Osteoblast (primary cell): Measurements from ENCODE around the gene MUC12. TPM values are rescaled to one million over a fixed set of nuclear protein-coding genes. Genes with fewer than 3 reads are reported as not detected.
"Not testable (repeated sequence)": the region's sequence is repeated elsewhere in the genome, so short reads cannot be mapped to it uniquely, and the experiment has no call there.

Experiments used
- DNase-seq: peaks from one replicate; pipeline ENCODE4 v3.0.0; 2011; ENCODE audit warnings: low spot score, mixed read lengths; ENCODE audit not compliant: insufficient read length; ENCODE audit errors: missing footprints
- H2AFZ ChIP-seq: 2 replicates; pipeline ENCODE4 v1.6.0; 2011; ENCODE audit warnings: mild to moderate bottlenecking, low read length
- H3K27ac ChIP-seq: 2 replicates; pipeline ENCODE4 v1.5.1; 2011; ENCODE audit warnings: mild to moderate bottlenecking, low read depth, low read length, moderate library complexity
- H3K27me3 ChIP-seq: 2 replicates; pipeline ENCODE4 v1.6.0; 2012; ENCODE audit warnings: mild to moderate bottlenecking, control low read depth, inconsistent platforms, low read length, moderate library complexity; ENCODE audit not compliant: insufficient read depth
- H3K36me3 ChIP-seq: 2 replicates; pipeline ENCODE4 v1.5.1; 2011; ENCODE audit warnings: mild to moderate bottlenecking, low read length, control low read depth, moderate library complexity; ENCODE audit not compliant: insufficient read depth
- H3K4me1 ChIP-seq: 2 replicates; pipeline ENCODE4 v1.5.1; 2011; ENCODE audit warnings: mild to moderate bottlenecking, low read length, control low read depth, moderate library complexity; ENCODE audit not compliant: insufficient read depth
- H3K4me2 ChIP-seq: 2 replicates; pipeline ENCODE4 v1.6.0; 2011; ENCODE audit warnings: mild to moderate bottlenecking, low read length; ENCODE audit not compliant: insufficient read depth
- H3K4me3 ChIP-seq: fragments of 200-600 bp; sonication (generic); 3 replicates; pipeline ENCODE4 v1.5.1; 2012; ENCODE audit warnings: mild to moderate bottlenecking, low read length, inconsistent platforms; ENCODE audit not compliant: insufficient read depth
- H3K79me2 ChIP-seq: 2 replicates; pipeline ENCODE4 v1.6.0; 2012; ENCODE audit warnings: mild to moderate bottlenecking, low read length, control low read depth, inconsistent platforms; ENCODE audit not compliant: insufficient read depth
- H3K9me3 ChIP-seq: 2 replicates; pipeline ENCODE4 v1.5.1; 2011; ENCODE audit warnings: low read depth, low read length, control low read depth
- H4K20me1 ChIP-seq: 2 replicates; pipeline ENCODE4 v1.6.0; 2012; ENCODE audit warnings: mild to moderate bottlenecking, low read length, control low read depth; ENCODE audit not compliant: insufficient read depth
- total RNA-seq: library from RNA; depleted of rRNA; stranded (reverse); fragments of >200 nt; gene quantifications from 2 replicates; pipeline ENCODE4 v1.2.3, GENCODE V29; 2012
- TF ChIP-seq, protein P1 (sequence below): IDR thresholded peaks from 2 replicates; pipeline ENCODE4 v1.5.1; 2011; ENCODE audit warnings: mild to moderate bottlenecking, low read depth, low read length, moderate library complexity; ENCODE audit errors: extremely low read depth

The MUC12 gene
- total RNA-seq, 1 donor, result under 0.01 TPM

DNA sequence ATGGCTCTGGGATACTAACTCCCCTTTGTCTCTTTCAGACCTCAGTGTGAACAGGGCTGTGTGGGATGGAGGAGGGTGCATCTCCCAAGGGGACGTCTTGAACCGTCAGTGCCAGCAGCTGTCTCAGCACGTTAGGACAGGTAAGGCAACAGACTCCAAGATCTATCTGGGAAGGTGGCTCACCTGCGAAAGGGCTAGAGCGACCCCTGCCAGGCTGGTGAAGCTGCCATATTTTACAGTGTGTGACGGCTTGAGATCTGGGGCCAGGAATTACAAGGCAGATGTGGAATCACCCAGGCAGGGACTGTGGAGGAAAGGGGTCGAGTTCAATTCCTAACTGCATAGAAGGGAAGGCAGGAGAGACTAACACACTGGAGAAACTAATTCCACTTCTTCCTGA lies 61.7 kb downstream of the MUC12 start:
- DNase-seq, result no peak
- H3K4me3 ChIP-seq, result no peak overlapping the region
- no peaks in the 10 kb centered on the region for H3K9me3 ChIP-seq
- no peak overlapping the region for H3K27ac ChIP-seq
- peaks cover 10% of the 10 kb centered on the region for H3K27me3 ChIP-seq
- no peak overlapping the region for H3K4me2 ChIP-seq
- no peaks in the 10 kb centered on the region for H3K36me3 ChIP-seq
- no peaks in the 10 kb centered on the region for H3K4me1 ChIP-seq
- TF ChIP-seq, protein P1, sequence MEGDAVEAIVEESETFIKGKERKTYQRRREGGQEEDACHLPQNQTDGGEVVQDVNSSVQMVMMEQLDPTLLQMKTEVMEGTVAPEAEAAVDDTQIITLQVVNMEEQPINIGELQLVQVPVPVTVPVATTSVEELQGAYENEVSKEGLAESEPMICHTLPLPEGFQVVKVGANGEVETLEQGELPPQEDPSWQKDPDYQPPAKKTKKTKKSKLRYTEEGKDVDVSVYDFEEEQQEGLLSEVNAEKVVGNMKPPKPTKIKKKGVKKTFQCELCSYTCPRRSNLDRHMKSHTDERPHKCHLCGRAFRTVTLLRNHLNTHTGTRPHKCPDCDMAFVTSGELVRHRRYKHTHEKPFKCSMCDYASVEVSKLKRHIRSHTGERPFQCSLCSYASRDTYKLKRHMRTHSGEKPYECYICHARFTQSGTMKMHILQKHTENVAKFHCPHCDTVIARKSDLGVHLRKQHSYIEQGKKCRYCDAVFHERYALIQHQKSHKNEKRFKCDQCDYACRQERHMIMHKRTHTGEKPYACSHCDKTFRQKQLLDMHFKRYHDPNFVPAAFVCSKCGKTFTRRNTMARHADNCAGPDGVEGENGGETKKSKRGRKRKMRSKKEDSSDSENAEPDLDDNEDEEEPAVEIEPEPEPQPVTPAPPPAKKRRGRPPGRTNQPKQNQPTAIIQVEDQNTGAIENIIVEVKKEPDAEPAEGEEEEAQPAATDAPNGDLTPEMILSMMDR, result no peak
- H3K79me2 ChIP-seq, result no peaks in the 10 kb centered on the region
- no peak overlapping the region for H2AFZ ChIP-seq
- no peaks in the 10 kb centered on the region for H4K20me1 ChIP-seq

DNA sequence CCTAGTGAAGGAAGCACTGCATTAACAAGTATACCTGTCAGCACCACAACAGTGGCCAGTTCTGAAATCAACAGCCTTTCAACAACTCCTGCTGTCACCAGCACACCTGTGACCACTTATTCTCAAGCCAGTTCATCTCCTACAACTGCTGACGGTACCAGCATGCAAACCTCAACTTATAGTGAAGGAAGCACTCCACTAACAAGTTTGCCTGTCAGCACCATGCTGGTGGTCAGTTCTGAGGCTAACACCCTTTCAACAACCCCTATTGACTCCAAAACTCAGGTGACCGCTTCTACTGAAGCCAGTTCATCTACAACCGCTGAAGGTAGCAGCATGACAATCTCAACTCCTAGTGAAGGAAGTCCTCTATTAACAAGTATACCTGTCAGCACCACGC lies 66.6 kb downstream of the MUC12 start:
- no peak for DNase-seq
- H4K20me1 ChIP-seq, result no peaks in the 10 kb centered on the region
- TF ChIP-seq, protein P1, result no peak
- H2AFZ ChIP-seq, result no peak overlapping the region
- H3K36me3 ChIP-seq, result no peaks in the 10 kb centered on the region
- H3K4me1 ChIP-seq, result no peaks in the 10 kb centered on the region
- H3K9me3 ChIP-seq, result no peaks in the 10 kb centered on the region
- H3K4me2 ChIP-seq, result no peak overlapping the region
- no peaks in the 10 kb centered on the region for H3K79me2 ChIP-seq
- peaks cover 6% of the 10 kb centered on the region for H3K27me3 ChIP-seq
- H3K4me3 ChIP-seq, result no peak overlapping the region
- no peak overlapping the region for H3K27ac ChIP-seq

DNA sequence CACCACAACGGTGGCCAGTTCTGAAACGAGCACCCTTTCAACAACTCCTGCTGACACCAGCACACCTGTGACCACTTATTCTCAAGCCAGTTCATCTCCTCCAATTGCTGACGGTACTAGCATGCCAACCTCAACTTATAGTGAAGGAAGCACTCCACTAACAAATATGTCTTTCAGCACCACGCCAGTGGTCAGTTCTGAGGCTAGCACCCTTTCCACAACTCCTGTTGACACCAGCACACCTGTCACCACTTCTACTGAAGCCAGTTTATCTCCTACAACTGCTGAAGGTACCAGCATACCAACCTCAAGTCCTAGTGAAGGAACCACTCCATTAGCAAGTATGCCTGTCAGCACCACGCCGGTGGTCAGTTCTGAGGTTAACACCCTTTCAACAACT lies 71.9 kb downstream of the MUC12 start:
- H3K27ac ChIP-seq, DNase-seq, H3K4me2 ChIP-seq, H2AFZ ChIP-seq, H3K27me3 ChIP-seq, H3K9me3 ChIP-seq, H3K36me3 ChIP-seq, H3K4me3 ChIP-seq, H3K79me2 ChIP-seq, H4K20me1 ChIP-seq, H3K4me1 ChIP-seq: not testable (repeated sequence)

DNA sequence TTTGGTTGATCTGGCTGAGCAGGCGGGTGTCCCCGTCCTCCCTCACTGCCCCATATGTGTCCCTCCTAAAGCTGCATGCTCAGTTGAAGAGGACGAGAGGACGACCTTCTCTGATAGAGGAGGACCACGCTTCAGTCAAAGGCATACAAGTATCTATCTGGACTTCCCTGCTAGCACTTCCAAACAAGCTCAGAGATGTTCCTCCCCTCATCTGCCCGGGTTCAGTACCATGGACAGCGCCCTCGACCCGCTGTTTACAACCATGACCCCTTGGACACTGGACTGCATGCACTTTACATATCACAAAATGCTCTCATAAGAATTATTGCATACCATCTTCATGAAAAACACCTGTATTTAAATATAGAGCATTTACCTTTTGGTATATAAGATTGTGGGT lies 89.0 kb downstream of the MUC12 start:
- Histone ChIP-seq H4K20me1 (no peaks in the 10 kb centered on the region), H3K9me3 (no peaks in the 10 kb centered on the region), H3K27ac (no peak overlapping the region), H2AFZ (no peak overlapping the region), H3K36me3 (no peaks in the 10 kb centered on the region), H3K4me3 (no peak overlapping the region), H3K79me2 (no peaks in the 10 kb centered on the region), H3K4me2 (no peak overlapping the region), H3K27me3 (peaks cover 25% of the 10 kb centered on the region), H3K4me1 (no peaks in the 10 kb centered on the region)
- peak; percentile 74 for DNase-seq
- TF ChIP-seq, protein P1, result no peak

DNA sequence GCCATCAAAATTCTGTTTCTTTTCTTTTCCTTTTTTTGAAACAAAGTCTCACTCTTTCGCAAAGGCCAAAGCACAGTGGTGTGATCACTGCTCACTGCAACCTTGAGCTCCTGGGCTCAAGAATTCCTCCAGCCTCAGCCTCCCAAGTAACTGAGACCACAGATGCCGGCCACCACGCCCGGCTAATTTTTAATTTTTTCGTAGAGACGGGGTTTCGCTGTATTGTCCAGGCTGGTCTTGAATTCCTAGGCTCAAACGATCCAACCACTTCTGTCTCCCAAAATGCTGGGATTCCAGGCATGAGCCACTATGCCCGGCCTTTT lies 90.2 kb downstream of the MUC12 start:
- Histone ChIP-seq H3K27ac (no peak overlapping the region), H3K36me3 (no peaks in the 10 kb centered on the region), H3K9me3 (no peaks in the 10 kb centered on the region), H4K20me1 (no peaks in the 10 kb centered on the region), H3K4me1 (no peaks in the 10 kb centered on the region), H3K4me3 (no peak overlapping the region), H3K79me2 (no peaks in the 10 kb centered on the region), H3K4me2 (no peak overlapping the region), H2AFZ (no peak overlapping the region), H3K27me3 (peaks cover 24% of the 10 kb centered on the region)
- TF ChIP-seq, protein P1, result no peak
- no peak for DNase-seq
